Stomach (tissue), 9 donors: Measurements from ENCODE around the gene CASQ1. TPM values are rescaled to one million over a fixed set of nuclear protein-coding genes. Genes with fewer than 3 reads are reported as not detected.

Source experiments
- DNase-seq, 2 donors: peaks; one replicate each; pipeline versions ENCODE4 v3.0.0 to v3.0.0-alpha.2; 2013 to 2019
- H3K27ac ChIP-seq, 5 donors: fragments of 200-600 bp in 4 of 5; sonication (generic) in 4 of 5; one replicate each; pipeline ENCODE4 v1.5.1; 2013 to 2019; ENCODE audit warnings: mild to moderate bottlenecking in 1 of 5, moderate library complexity in 1 of 5
- H3K27me3 ChIP-seq, 3 donors: fragments of 200-600 bp; sonication (generic); one replicate each; pipeline ENCODE4 v1.5.1; 2017 to 2019; ENCODE audit warnings: mixed run types in 1 of 3
- H3K36me3 ChIP-seq, 4 donors: fragments of 200-600 bp; sonication (generic); 1 replicate in 3 of 4; 2 replicates in 1 of 4; pipeline ENCODE4 v1.5.1; 2016 to 2019
- H3K4me1 ChIP-seq, 4 donors: fragments of 200-600 bp; sonication (generic); one replicate each; pipeline ENCODE4 v1.5.1; 2016 to 2019
- H3K4me3 ChIP-seq, 4 donors: fragments of 200-600 bp; sonication (generic) in 3 of 4; one replicate each; pipeline ENCODE4 v1.5.1; 2016 to 2019; ENCODE audit warnings: mild to moderate bottlenecking in 1 of 4
- H3K9me3 ChIP-seq, 4 donors: fragments of 200-600 bp; sonication (generic); one replicate each; pipeline ENCODE4 v1.5.1; 2016 to 2019
- EP300 ChIP-seq: sonication (generic); formaldehyde crosslinking; IDR thresholded peaks from one replicate; pipeline ENCODE4 v1.6.1; 2017; ENCODE audit warnings: antibody characterized with exemption
- POLR2A ChIP-seq, 4 donors: fragments of 450-650 bp; IDR thresholded peaks; one replicate each; pipeline ENCODE4 v1.6.1; 2016; ENCODE audit warnings: antibody characterized with exemption in 4 of 4, control low read depth in 2 of 4, mild to moderate bottlenecking in 1 of 4, moderate library complexity in 1 of 4
- POLR2AphosphoS5 ChIP-seq, 3 donors: sonication (generic); formaldehyde crosslinking; IDR thresholded peaks; one replicate each; pipeline ENCODE4 v1.6.1; 2016; ENCODE audit warnings: antibody characterized with exemption in 3 of 3
- WGBS, 5 donors: extraction: QIAGEN DNeasy Blood & Tissue Kit in 3 of 5; methylation state at CpG; one replicate each; pipeline versions ENCODE4 v1.1.5 to v1.1.7; 2013 to 2018; 5-methylcytosine and 5-hydroxymethylcytosine counted together
- intact Hi-C: fragments of 100-400 bp; cut with DNase I; formaldehyde crosslinking; loops from one replicate; pipeline ENCODE4 v1.15.1; 2023; ENCODE audit warnings: low total_unique reads
- polyA plus RNA-seq, 3 donors: library from polyadenylated mRNA; stranded (reverse); fragments of 200-250 nt; gene quantifications; one replicate each; pipeline ENCODE4 v1.2.3, GENCODE V29; 2013
- total RNA-seq, 5 donors: library from RNA; depleted of rRNA; stranded (reverse); fragments of >200 nt; gene quantifications; one replicate each; pipeline versions ENCODE4 v1.1.0 to v1.2.3, GENCODE V29; 2014 to 2016
- TF ChIP-seq, protein P1 (sequence below), 7 experiments: fragments of 450-650 bp in 4 of 7; fragments of 200-600 bp in 3 of 7; sonication (generic) in 3 of 7; IDR thresholded peaks; one replicate each; pipeline ENCODE4 v1.5.1; 2016 to 2019; ENCODE audit warnings: antibody characterized with exemption in 7 of 7, control low read depth in 2 of 7, mild to moderate bottlenecking in 1 of 7
- donor health status: healthy with polysubstance abuse.
- donor health status: Bipolar disorder and iron deficiency.
- donor health status: healthy.

The CASQ1 gene
- total and polyA plus RNA-seq, 8 donors: 0.48 to 0.61 (median 0.55) TPM; not detected in 5

DNA sequence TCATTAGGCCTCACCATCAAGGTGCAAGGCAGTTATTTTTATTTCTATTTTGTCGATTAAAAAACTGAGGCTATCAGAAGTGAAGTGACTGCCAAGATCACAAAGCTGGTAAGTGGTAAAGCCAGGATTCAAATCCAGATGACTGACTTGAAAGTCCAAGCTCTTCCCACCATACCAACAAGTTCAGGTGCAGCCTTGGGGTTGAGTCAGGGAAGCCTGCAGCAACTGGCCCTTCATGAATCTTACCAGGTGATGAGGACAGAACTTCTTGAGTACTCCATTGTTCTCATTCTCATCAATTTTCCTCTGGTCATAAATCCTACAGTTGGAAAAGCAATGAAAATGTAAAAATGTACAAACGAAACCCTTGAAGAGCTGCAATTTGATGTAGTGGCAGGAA lies 35.0 kb downstream of the CASQ1 start:
- no peak overlapping the region for H3K27ac ChIP-seq
- TF ChIP-seq EP300 (no peak), POLR2A (IDR thresholded peaks at IDR 0.05) (no peak)
- TF ChIP-seq, protein P1, sequence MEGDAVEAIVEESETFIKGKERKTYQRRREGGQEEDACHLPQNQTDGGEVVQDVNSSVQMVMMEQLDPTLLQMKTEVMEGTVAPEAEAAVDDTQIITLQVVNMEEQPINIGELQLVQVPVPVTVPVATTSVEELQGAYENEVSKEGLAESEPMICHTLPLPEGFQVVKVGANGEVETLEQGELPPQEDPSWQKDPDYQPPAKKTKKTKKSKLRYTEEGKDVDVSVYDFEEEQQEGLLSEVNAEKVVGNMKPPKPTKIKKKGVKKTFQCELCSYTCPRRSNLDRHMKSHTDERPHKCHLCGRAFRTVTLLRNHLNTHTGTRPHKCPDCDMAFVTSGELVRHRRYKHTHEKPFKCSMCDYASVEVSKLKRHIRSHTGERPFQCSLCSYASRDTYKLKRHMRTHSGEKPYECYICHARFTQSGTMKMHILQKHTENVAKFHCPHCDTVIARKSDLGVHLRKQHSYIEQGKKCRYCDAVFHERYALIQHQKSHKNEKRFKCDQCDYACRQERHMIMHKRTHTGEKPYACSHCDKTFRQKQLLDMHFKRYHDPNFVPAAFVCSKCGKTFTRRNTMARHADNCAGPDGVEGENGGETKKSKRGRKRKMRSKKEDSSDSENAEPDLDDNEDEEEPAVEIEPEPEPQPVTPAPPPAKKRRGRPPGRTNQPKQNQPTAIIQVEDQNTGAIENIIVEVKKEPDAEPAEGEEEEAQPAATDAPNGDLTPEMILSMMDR (IDR thresholded peaks at IDR 0.05): no peak
- intact Hi-C loops: no loop called here
- H3K27me3 ChIP-seq: no peaks in the 10 kb centered on the region
- H3K4me3 ChIP-seq: no peak overlapping the region
- no peak for DNase-seq
- H3K9me3 ChIP-seq: no peaks in the 10 kb centered on the region
- H3K36me3 ChIP-seq: peaks cover 80 to 100% (median 100%) of the 10 kb centered on the region in 4 donors
- peaks cover 0 to 8% (median 7%) of the 10 kb centered on the region in 4 donors for H3K4me1 ChIP-seq
- 63 to 85% (median 73%) methylated on average over 2 of the region's 2 CpGs for WGBS, 5 donors

- 87 to 94% (median 91%) methylated on average over 2 of the region's 2 CpGs for WGBS, 5 donors
- H3K9me3 ChIP-seq: no peaks in the 10 kb centered on the region
- H3K4me3 ChIP-seq: no peak overlapping the region
- TF ChIP-seq EP300 (no peak), POLR2AphosphoS5 (IDR thresholded peaks at IDR 0.05) (no peak), POLR2A (IDR thresholded peaks at IDR 0.05) (no peak)
- TF ChIP-seq, protein P1 (IDR thresholded peaks at IDR 0.05): no peak
- no peak for DNase-seq
- H3K27ac ChIP-seq: no peak overlapping the region
- H3K4me1 ChIP-seq: no peaks in the 10 kb centered on the region
- H3K27me3 ChIP-seq: no peaks in the 10 kb centered on the region
- H3K36me3 ChIP-seq: peaks cover 82 to 100% (median 100%) of the 10 kb centered on the region in 4 donors
- intact Hi-C loops: no loop called here
Measured at GRCh38 chr1:160226623-160227022, 36.2 kb downstream of the CASQ1 start.

DNA sequence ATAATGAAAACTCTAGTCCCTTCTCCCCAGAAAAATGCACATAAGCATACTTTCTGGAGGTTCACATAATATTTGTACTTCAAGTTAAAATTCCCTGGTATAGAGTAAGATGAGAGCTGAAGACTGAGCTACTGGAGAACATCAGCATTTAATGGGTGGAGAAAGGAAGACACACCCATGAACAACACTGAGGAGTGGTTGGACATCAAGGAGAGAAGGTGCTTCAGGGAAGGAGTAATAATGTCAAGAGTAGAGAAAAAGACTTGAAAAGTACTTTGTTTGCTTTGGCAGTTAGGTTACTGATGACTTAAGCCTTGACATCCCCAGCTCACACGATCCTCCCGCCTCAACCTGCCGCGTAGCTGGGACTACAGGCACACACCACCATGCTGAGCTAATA lies 36.7 kb downstream of the CASQ1 start:
- peaks cover 86 to 100% (median 100%) of the 10 kb centered on the region in 4 donors for H3K36me3 ChIP-seq
- H3K4me1 ChIP-seq: no peaks in the 10 kb centered on the region
- no peak overlapping the region for H3K4me3 ChIP-seq
- no peak overlapping the region for H3K27ac ChIP-seq
- H3K27me3 ChIP-seq: no peaks in the 10 kb centered on the region
- TF ChIP-seq, protein P1 (IDR thresholded peaks at IDR 0.05): no peak
- TF ChIP-seq EP300: no peak
- no peak for TF ChIP-seq POLR2A (IDR thresholded peaks at IDR 0.05)
- no peak for TF ChIP-seq POLR2AphosphoS5 (IDR thresholded peaks at IDR 0.05)
- H3K9me3 ChIP-seq: no peaks in the 10 kb centered on the region
- 78 to 96% (median 84%) methylated on average over 4 of the region's 4 CpGs for WGBS, 5 donors
- intact Hi-C loops: no loop called here
- DNase-seq: no peak

- no peak overlapping the region for H3K4me3 ChIP-seq
- H3K9me3 ChIP-seq: no peaks in the 10 kb centered on the region
- H3K4me1 ChIP-seq: no peaks in the 10 kb centered on the region
- intact Hi-C loops: no loop called here
- no peaks in the 10 kb centered on the region for H3K27me3 ChIP-seq
- H3K36me3 ChIP-seq: peaks cover 86 to 100% (median 100%) of the 10 kb centered on the region in 4 donors
- no peak for DNase-seq
- WGBS, 5 donors: 89 to 99% (median 93%) methylated on average over 1 of the region's 1 CpG
- H3K27ac ChIP-seq: no peak overlapping the region
- TF ChIP-seq EP300 (no peak), POLR2A (IDR thresholded peaks at IDR 0.05) (no peak), POLR2AphosphoS5 (IDR thresholded peaks at IDR 0.05) (no peak)
- TF ChIP-seq, protein P1 (IDR thresholded peaks at IDR 0.05): no peak
Measured at GRCh38 chr1:160227561-160227960, 37.2 kb downstream of the CASQ1 start.
